Activated CD4-positive, alpha-beta memory T cell treated with anti-CD3 and anti-CD28 coated beads for 36 hours (primary cell): ENCODE measurements around the gene KAT7. TPM values are rescaled to one million over a fixed set of nuclear protein-coding genes. Genes with fewer than 3 reads are reported as not detected.
"Not testable (repeated sequence)": the region's sequence is repeated elsewhere in the genome, so short reads cannot be mapped to it uniquely, and the experiment has no call there.

Experiments used
- CTCF ChIA-PET: fragments of 350-600 bp; sonication (Branson Sonifier 250); formaldehyde crosslinking; loops from one replicate; lab custom pipeline; 2021; ENCODE audit warnings: antibody characterized with exemption, inconsistent platforms; lab: Charles Lee
- POLR2A ChIA-PET: fragments of 350-600 bp; sonication (Branson Sonifier 250); formaldehyde crosslinking; loops from one replicate; lab custom pipeline; 2021; ENCODE audit warnings: antibody characterized with exemption; lab: Charles Lee
- DNase-seq: peaks from one replicate; pipeline ENCODE4 v3.0.0-alpha.2; 2020
- H3K27ac Mint-ChIP-seq: one replicate; pipeline ENCODE4 v1.8.0; 2021; ENCODE audit warnings: mixed read lengths
- H3K27me3 Mint-ChIP-seq: one replicate; pipeline ENCODE4 v1.8.0; 2021; ENCODE audit warnings: mixed read lengths
- H3K36me3 Mint-ChIP-seq: one replicate; pipeline ENCODE4 v1.8.0; 2021; ENCODE audit warnings: mixed read lengths
- H3K4me1 Mint-ChIP-seq: one replicate; pipeline ENCODE4 v1.8.0; 2021; ENCODE audit warnings: low read depth, mixed read lengths
- H3K4me3 Mint-ChIP-seq: one replicate; pipeline ENCODE4 v1.8.0; 2021; ENCODE audit warnings: mild to moderate bottlenecking, mixed read lengths
- H3K9me3 Mint-ChIP-seq: one replicate; pipeline ENCODE4 v1.8.0; 2021; ENCODE audit warnings: mixed read lengths
- intact Hi-C: fragments of 100-400 bp; cut with micrococcal nuclease; formaldehyde crosslinking; loops from one replicate; pipeline ENCODE4 v1.15.1; 2023
- total RNA-seq, 2 experiments: library from RNA; stranded (reverse); gene quantifications; one replicate each; pipeline ENCODE4 v1.2.3, GENCODE V29; 2021

KAT7 gene
- total RNA-seq, 2 experiments from 2014 or later: 60.5 to 65.8 TPM

DNA sequence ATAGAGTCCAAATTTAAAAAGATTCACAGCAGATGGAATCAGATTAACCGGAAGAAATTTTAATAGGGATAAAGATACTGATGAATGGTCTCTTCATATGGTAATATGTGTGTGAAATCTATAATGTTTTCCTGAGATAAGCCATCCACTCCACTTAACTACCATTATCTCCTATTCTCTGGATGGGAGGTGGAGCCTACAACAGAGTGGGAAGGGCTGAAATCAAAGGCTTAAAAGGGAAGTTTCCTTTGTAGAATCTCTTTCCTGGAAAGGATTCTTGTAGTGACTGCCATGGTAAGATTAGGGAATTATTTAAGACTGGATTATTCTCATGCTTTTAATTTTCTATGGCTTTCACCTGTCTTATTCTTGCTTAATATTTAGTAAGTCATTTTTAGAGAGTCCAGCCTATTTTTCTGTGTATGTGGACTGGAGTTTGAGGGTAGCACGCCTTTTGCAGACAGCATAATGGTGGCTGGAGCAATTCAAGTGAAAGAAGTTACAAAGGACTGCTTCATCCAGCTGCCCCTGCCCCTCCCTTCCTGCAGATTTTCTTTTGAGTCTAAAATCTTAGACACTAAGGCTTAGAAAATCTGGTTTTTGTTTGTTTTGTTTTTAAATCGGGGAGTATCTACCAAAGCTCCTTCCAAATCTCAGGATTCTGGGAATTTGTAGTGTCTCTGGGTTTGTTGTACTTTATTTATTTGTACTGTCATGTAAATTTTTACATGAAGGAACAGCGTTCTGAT is 26.5 kb downstream of the KAT7 start:
- ChIA-PET POLR2A (no interaction called here), CTCF (interaction anchor here (1.4 kb wide), 1 partner anchor 107 kb away, joined by 4 read pairs; the partner anchor contains the start of gene SLC35B1)
- DNase-seq: no peak
- peaks cover 60% of the 10 kb centered on the region for H3K4me1 Mint-ChIP-seq
- peaks cover 32% of the 10 kb centered on the region for H3K36me3 Mint-ChIP-seq
- H3K27me3 Mint-ChIP-seq: no peaks in the 10 kb centered on the region
- no peaks in the 10 kb centered on the region for H3K9me3 Mint-ChIP-seq
- peak overlapping the region; percentile 23 for H3K27ac Mint-ChIP-seq
- intact Hi-C loops: no loop called here
- no peak overlapping the region for H3K4me3 Mint-ChIP-seq

- ChIA-PET POLR2A (no interaction called here), CTCF (interaction anchor here (0.5 to 1.4 kb wide), 2 partner anchors 108 to 497 kb away, joined by 3 to 4 read pairs; partner anchors contain the start of gene SLC35B1)
- H3K4me1 Mint-ChIP-seq: peaks cover 62% of the 10 kb centered on the region
- no peaks in the 10 kb centered on the region for H3K27me3 Mint-ChIP-seq
- H3K27ac Mint-ChIP-seq: peak overlapping the region; percentile 60
- H3K4me3 Mint-ChIP-seq: no peak overlapping the region
- H3K36me3 Mint-ChIP-seq: peaks cover 32% of the 10 kb centered on the region
- no peaks in the 10 kb centered on the region for H3K9me3 Mint-ChIP-seq
- DNase-seq: no peak
- intact Hi-C loops: no loop called here
Measured at GRCh38 chr17:49815761-49816281, 27.3 kb downstream of the KAT7 start.

DNA sequence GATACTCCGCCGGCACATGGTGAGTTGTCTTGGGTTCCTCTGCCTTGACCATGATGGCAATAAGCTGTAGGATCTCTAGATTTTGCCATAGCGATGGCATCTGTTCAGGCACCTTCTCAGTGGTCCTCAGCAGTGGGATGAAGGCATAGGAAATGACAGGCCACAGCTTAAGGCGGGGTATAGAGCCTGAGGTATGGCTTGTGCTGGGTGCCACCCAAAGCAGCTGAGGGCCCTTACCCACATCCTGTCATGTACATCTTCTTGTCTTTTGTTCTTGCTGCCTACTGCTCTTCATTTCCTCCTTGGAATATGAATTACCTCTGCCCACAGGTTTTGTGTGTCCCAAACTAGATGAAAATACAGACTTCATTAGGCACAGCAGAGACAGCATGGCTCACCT is 29.5 kb downstream of the KAT7 start:
- peak; percentile 63 for DNase-seq
- CTCF ChIA-PET: interaction anchor here (0.6 to 1.5 kb wide), 3 partner anchors 20 to 382 kb away, joined by 3 read pairs; no protein-coding TSS in a partner anchor
- Mint-ChIP-seq H3K4me1 (peaks cover 73% of the 10 kb centered on the region), H3K27ac (peak overlapping the region; percentile 88), H3K36me3 (peaks cover 45% of the 10 kb centered on the region), H3K9me3 (no peaks in the 10 kb centered on the region), H3K4me3 (no peak overlapping the region), H3K27me3 (no peaks in the 10 kb centered on the region)
- intact Hi-C loops: no loop called here
- POLR2A ChIA-PET: no interaction called here

- H3K4me3 Mint-ChIP-seq: no peak overlapping the region
Measured at GRCh38 chr17:49819138-49819537, 30.7 kb downstream of the KAT7 start.

DNA sequence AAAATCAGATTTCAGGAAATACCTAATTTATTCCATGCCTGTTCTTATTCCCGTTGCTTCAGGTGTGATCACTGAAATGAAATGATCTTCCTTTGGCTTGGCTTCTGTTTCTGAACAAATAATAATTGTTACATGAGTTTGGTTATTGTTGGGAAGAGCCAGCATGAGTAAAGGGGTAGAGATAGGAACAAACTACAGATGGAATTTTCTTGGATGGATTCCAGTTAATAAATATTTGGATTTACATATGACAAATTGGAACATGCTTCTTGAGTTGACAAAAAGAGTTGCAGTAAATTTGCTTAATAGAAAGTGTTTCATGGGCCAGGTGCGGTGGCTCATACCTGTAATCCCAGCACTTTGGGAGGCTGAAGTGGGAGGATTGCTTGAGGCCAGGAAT is 31.2 kb downstream of the KAT7 start:
- Mint-ChIP-seq H3K9me3 (no peaks in the 10 kb centered on the region), H3K4me3 (no peak overlapping the region), H3K27ac (no peak overlapping the region), H3K36me3 (peaks cover 48% of the 10 kb centered on the region), H3K27me3 (no peaks in the 10 kb centered on the region), H3K4me1 (peaks cover 70% of the 10 kb centered on the region)
- no peak for DNase-seq
- ChIA-PET CTCF (interaction anchor here (0.6 kb wide), 1 partner anchor 10 kb away, joined by 3 read pairs; no protein-coding TSS in a partner anchor), POLR2A (no interaction called here)
- intact Hi-C loops: no loop called here

More at GRCh38 chr17:49819138-49819537, 30.7 kb downstream of the KAT7 start:
- Mint-ChIP-seq H3K4me1 (peaks cover 75% of the 10 kb centered on the region), H3K27me3 (no peaks in the 10 kb centered on the region), H3K27ac (peak overlapping the region; percentile 73), H3K36me3 (peaks cover 45% of the 10 kb centered on the region), H3K9me3 (no peaks in the 10 kb centered on the region)
- intact Hi-C loops: no loop called here
- POLR2A ChIA-PET: no interaction called here
- no peak for DNase-seq
- CTCF ChIA-PET: interaction anchor here (0.7 kb wide), 1 partner anchor 276 kb away, joined by 3 read pairs; the partner anchor contains the start of gene PDK2

DNA sequence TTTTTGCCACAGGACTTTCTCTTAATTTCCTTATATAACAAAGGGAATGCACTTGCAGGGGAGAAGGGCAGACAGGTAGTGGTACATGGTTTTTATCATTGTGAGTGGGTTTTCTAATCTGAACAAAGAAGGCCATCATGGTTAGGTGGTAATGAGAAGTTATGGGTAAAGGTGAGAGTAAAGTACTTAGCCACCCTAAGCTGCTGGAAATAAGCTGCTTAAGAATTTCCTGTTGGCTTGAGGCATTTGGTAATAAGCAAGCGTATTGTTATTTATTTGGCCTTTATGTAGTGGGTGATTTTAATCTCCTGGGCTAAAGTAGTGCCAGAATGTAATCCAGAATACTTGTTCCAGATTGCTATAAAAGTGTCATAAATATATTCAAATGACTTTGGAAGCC is 32.3 kb downstream of the KAT7 start:
- peaks cover 52% of the 10 kb centered on the region for H3K36me3 Mint-ChIP-seq
- ChIA-PET POLR2A (no interaction called here), CTCF (interaction anchor here (1.0 kb wide), 1 partner anchor 31 kb away, joined by 4 read pairs; no protein-coding TSS in a partner anchor)
- peaks cover 59% of the 10 kb centered on the region for H3K4me1 Mint-ChIP-seq
- H3K4me3 Mint-ChIP-seq: no peak overlapping the region
- H3K9me3 Mint-ChIP-seq: no peaks in the 10 kb centered on the region
- intact Hi-C loops: no loop called here
- DNase-seq: no peak
- no peaks in the 10 kb centered on the region for H3K27me3 Mint-ChIP-seq
- peak overlapping the region; percentile 55 for H3K27ac Mint-ChIP-seq

DNA sequence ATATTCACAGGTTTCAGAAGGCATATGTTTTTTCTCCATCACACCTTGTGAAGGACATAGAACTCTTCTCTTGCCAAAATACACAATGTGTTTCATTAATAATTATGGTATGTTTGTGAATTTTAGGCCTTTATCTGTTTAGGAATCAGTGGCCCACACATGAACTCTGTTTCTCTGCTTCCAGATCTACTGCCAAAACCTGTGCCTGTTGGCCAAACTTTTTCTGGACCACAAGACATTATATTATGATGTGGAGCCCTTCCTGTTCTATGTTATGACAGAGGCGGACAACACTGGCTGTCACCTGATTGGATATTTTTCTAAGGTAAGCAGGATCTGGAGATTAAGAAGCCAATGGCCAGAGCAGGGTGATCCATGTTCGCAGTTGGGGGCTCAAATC is 33.0 kb downstream of the KAT7 start:
- no peak for DNase-seq
- ChIA-PET CTCF (interaction anchor here (0.9 to 1.6 kb wide), 4 partner anchors 30 to 254 kb away, joined by 3 to 4 read pairs (median 4); partner anchors contain the start of gene ITGA3), POLR2A (no interaction called here)
- Mint-ChIP-seq H3K9me3 (no peaks in the 10 kb centered on the region), H3K27ac (peak overlapping the region; percentile 55), H3K4me1 (peaks cover 52% of the 10 kb centered on the region), H3K36me3 (peaks cover 57% of the 10 kb centered on the region), H3K27me3 (no peaks in the 10 kb centered on the region), H3K4me3 (no peak overlapping the region)
- intact Hi-C loops: no loop called here

GRCh38 chr17:49821916-49822315 is 33.4 kb downstream of the KAT7 start:
- Mint-ChIP-seq H3K27ac (no peak overlapping the region), H3K4me3 (no peak overlapping the region), H3K36me3 (peaks cover 58% of the 10 kb centered on the region), H3K9me3 (no peaks in the 10 kb centered on the region), H3K27me3 (no peaks in the 10 kb centered on the region), H3K4me1 (peaks cover 48% of the 10 kb centered on the region)
- intact Hi-C loops: no loop called here
- ChIA-PET CTCF (interaction anchor here (0.9 to 1.6 kb wide), 3 partner anchors 59 to 254 kb away, joined by 3 to 4 read pairs (median 3); partner anchors contain the start of gene ITGA3), POLR2A (interaction anchor here (1.1 kb wide), 1 partner anchor 10 kb away, joined by 3 read pairs; no protein-coding TSS in a partner anchor)
- DNase-seq: no peak

- POLR2A ChIA-PET: interaction anchor here (1.1 kb wide), 1 partner anchor 9 kb away, joined by 3 read pairs; no protein-coding TSS in a partner anchor
- intact Hi-C loops: no loop called here
- Mint-ChIP-seq H3K36me3 (peaks cover 62% of the 10 kb centered on the region), H3K4me1 (peaks cover 39% of the 10 kb centered on the region), H3K9me3 (no peaks in the 10 kb centered on the region), H3K27ac (no peak overlapping the region), H3K27me3 (no peaks in the 10 kb centered on the region), H3K4me3 (no peak overlapping the region)
- DNase-seq: no peak
- CTCF ChIA-PET: interaction anchor here (1.6 kb wide), 1 partner anchor 58 kb away, joined by 3 read pairs; no protein-coding TSS in a partner anchor
Measured at GRCh38 chr17:49822829-49823228, 34.3 kb downstream of the KAT7 start.

GRCh38 chr17:49823614-49824013 is 35.1 kb downstream of the KAT7 start:
- Mint-ChIP-seq H3K27ac (no peak overlapping the region), H3K4me1 (peaks cover 31% of the 10 kb centered on the region), H3K36me3 (peaks cover 63% of the 10 kb centered on the region), H3K27me3 (no peaks in the 10 kb centered on the region), H3K4me3 (no peak overlapping the region), H3K9me3 (no peaks in the 10 kb centered on the region)
- CTCF ChIA-PET: no interaction called here
- intact Hi-C loops: no loop called here
- POLR2A ChIA-PET: no interaction called here
- DNase-seq: no peak

GRCh38 chr17:49825645-49826044 is 37.2 kb downstream of the KAT7 start:
- CTCF ChIA-PET: no interaction called here
- no peaks in the 10 kb centered on the region for H3K27me3 Mint-ChIP-seq

GRCh38 chr17:49828325-49828724 is 39.8 kb downstream of the KAT7 start:
- POLR2A ChIA-PET, H3K4me1 Mint-ChIP-seq, H3K4me3 Mint-ChIP-seq, H3K27ac Mint-ChIP-seq, H3K27me3 Mint-ChIP-seq, H3K9me3 Mint-ChIP-seq, DNase-seq, CTCF ChIA-PET, intact Hi-C loops: not testable (repeated sequence)
- H3K36me3 Mint-ChIP-seq: peaks cover 47% of the 10 kb centered on the region

More at GRCh38 chr17:49825645-49826044, 37.2 kb downstream of the KAT7 start:
- POLR2A ChIA-PET: no interaction called here
- no peak overlapping the region for H3K4me3 Mint-ChIP-seq
- intact Hi-C loops: no loop called here
- no peaks in the 10 kb centered on the region for H3K9me3 Mint-ChIP-seq
- peaks cover 18% of the 10 kb centered on the region for H3K4me1 Mint-ChIP-seq
- peaks cover 57% of the 10 kb centered on the region for H3K36me3 Mint-ChIP-seq
- H3K27ac Mint-ChIP-seq: no peak overlapping the region
- no peak for DNase-seq
